NB4 (cell line): ENCODE measurements around the gene GAA.

Experiments used
- DNase-seq: peaks from one replicate; pipeline ENCODE4 v3.0.0; 2010; ENCODE audit warnings: low read depth
- H3K4me3 ChIP-seq: one replicate; pipeline ENCODE4 v1.5.1; 2011; ENCODE audit warnings: mild to moderate bottlenecking, low read depth, low read length, moderate library complexity
- CTCF ChIP-seq: IDR thresholded peaks from one replicate; pipeline ENCODE4 v1.5.1; 2012; ENCODE audit warnings: low read depth, low read length
- MYC ChIP-seq: IDR thresholded peaks from 2 replicates; pipeline ENCODE4 v1.6.1; 2011; ENCODE audit warnings: low read depth, low read length
- POLR2A ChIP-seq: IDR thresholded peaks from 2 replicates; pipeline ENCODE4 v1.6.1; 2011; ENCODE audit warnings: mild to moderate bottlenecking; ENCODE audit not compliant: insufficient read length; ENCODE audit errors: extremely low read depth
- TF ChIP-seq, protein P1 (sequence below): IDR thresholded peaks from 2 replicates; pipeline ENCODE4 v1.6.1; 2011; ENCODE audit warnings: low read depth, low read length

Gene GAA

DNA sequence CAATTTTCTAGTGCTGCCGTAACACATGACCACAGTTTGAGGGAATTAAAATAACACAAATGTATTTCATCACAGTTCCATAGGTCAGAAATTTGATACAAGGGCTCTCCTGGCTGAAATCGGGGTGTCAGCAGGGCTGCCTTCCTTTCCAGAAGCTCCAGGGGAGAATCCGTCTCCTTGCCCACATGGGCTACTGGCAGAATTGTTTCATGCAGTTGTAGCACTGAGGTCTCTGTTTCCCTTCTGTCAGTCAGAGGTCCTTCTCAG lies 25.0 kb downstream of the GAA start:
- TF ChIP-seq, protein P1, sequence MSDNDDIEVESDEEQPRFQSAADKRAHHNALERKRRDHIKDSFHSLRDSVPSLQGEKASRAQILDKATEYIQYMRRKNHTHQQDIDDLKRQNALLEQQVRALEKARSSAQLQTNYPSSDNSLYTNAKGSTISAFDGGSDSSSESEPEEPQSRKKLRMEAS: no peak
- no peak for TF ChIP-seq POLR2A
- TF ChIP-seq CTCF: no peak
- no peak for TF ChIP-seq MYC
- DNase-seq: no peak
- H3K4me3 ChIP-seq: no peak overlapping the region

- TF ChIP-seq POLR2A: no peak
- TF ChIP-seq CTCF: no peak
- TF ChIP-seq MYC: no peak
- TF ChIP-seq, protein P1: no peak
- no peak overlapping the region for H3K4me3 ChIP-seq
- DNase-seq: no peak
These were observed 27.7 kb downstream of the GAA start for GRCh38 chr17:80129006-80129565.

GRCh38 chr17:80130992-80131391 lies 29.6 kb downstream of the GAA start:
- H3K4me3 ChIP-seq: no peak overlapping the region
- no peak for DNase-seq
- TF ChIP-seq, protein P1: no peak
- TF ChIP-seq MYC (no peak), POLR2A (no peak)

- no peak overlapping the region for H3K4me3 ChIP-seq
- TF ChIP-seq POLR2A: no peak
- TF ChIP-seq, protein P1: no peak
- TF ChIP-seq CTCF: no peak
- TF ChIP-seq MYC: no peak
- DNase-seq: no peak
These were observed 31.7 kb downstream of the GAA start for GRCh38 chr17:80132906-80133625.

- TF ChIP-seq CTCF (no peak), MYC (no peak), POLR2A (no peak)
- TF ChIP-seq, protein P1: no peak
- DNase-seq: no peak
- no peak overlapping the region for H3K4me3 ChIP-seq
These were observed 32.2 kb downstream of the GAA start for GRCh38 chr17:80133626-80133970.

DNA sequence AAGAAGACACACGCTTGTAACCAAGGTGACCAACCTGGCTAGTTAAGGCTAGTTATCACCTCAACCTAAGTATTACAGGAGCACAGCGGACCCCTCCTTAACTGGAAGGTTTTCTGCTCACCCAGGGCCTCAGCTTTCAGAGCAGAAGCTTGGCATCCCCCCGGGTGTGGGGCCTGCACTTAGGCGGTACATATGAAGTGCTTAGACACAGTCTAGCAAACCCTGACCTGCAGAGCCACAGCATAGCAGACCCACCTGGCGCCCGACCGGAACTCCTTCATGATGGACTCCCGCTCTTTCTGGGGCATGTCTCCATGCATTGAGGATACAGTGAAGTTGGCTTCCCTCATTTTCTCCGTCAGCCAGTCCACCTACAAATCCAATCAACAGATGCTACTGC lies 35.8 kb downstream of the GAA start:
- DNase-seq: no peak
- no peak for TF ChIP-seq MYC
- no peak for TF ChIP-seq POLR2A
- TF ChIP-seq CTCF: no peak
- TF ChIP-seq, protein P1: no peak
- H3K4me3 ChIP-seq: no peak overlapping the region
